NT2/D1 (cell line): ENCODE measurements around the gene FARS2.

Source experiments
- SUZ12 ChIP-seq: IDR thresholded peaks from 2 replicates; pipeline ENCODE4 v1.6.1; 2011; ENCODE audit not compliant: insufficient read length, insufficient read depth; ENCODE audit errors: extremely low read depth
- YY1 ChIP-seq: IDR thresholded peaks from 2 replicates; pipeline ENCODE4 v1.6.1; 2011; ENCODE audit not compliant: insufficient read length, insufficient read depth

GRCh38 chr6:5557506-5557905 is 296.2 kb downstream of the FARS2 start:
- TF ChIP-seq YY1: no peak
- no peak for TF ChIP-seq SUZ12
